ENCODE data around the gene IWS1. TPM values are rescaled to one million over a fixed set of nuclear protein-coding genes. Genes with fewer than 3 reads are reported as not detected.
"Not testable (repeated sequence)": the region's sequence is repeated elsewhere in the genome, so short reads cannot be mapped to it uniquely, and the experiment has no call there.

The IWS1 gene
- total RNA-seq, 1 donor from 2014 or later: 53.0 TPM

- ATAC-seq (no peak), DNase-seq (ENCODE audit: missing footprints) (no peak)
- intact Hi-C loops (cut with DNase I): no loop called here
Measured at GRCh38 chr2:127535422-127535901, 9.2 kb upstream of the IWS1 start, which contains the start of gene MYO7B. TSS of gene MYO7B (plus strand) at chr2:127535683. CDS start at chr2:127559723, 24,040 bp downstream.

DNA sequence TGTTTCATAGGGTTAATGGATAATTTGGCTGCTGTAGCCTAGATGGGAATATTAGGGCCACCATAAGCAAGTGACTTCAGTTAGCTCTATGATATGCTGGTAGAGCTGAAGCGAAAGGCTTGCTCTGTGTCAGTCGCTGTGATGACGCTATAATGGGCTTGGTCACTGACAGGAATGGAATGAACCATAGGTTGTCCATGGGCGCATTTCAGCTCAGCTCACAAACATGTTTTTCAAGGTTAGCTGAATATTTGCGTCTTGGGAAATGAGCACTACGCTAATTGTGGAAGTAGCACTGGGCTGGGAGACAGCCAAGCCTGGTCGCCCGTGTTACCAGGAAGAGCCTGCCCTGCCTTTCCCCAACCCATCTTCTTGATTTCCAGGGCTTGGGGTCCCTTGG, 6.0 kb upstream of the IWS1 start:
- intact Hi-C loops (cut with DNase I): no loop called here
- ATAC-seq (no peak), DNase-seq (ENCODE audit: missing footprints) (no peak)

DNA sequence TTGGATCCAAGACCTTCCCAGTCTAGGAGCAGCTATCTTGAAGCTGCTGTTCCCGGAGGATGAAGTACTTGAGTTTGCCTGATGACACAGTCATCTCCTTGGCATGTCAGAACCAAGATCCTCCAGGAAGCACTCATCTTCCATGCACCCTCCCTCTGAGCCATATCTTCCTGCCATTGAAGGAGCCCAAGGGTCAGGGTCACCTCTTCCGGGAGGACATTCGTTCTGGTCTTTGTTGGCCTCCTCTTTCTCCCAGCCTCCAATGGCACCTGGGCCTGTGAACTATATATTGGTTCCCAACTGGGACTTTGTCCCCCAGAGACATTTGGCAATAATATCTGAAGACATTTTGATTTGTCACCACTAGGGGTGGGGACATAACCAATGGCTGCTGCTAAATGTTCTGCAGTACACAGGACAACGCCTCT, 4.9 kb upstream of the IWS1 start:
- no peak for DNase-seq (ENCODE audit: missing footprints)
- no peak for ATAC-seq
- intact Hi-C loops (cut with DNase I): no loop called here

DNA sequence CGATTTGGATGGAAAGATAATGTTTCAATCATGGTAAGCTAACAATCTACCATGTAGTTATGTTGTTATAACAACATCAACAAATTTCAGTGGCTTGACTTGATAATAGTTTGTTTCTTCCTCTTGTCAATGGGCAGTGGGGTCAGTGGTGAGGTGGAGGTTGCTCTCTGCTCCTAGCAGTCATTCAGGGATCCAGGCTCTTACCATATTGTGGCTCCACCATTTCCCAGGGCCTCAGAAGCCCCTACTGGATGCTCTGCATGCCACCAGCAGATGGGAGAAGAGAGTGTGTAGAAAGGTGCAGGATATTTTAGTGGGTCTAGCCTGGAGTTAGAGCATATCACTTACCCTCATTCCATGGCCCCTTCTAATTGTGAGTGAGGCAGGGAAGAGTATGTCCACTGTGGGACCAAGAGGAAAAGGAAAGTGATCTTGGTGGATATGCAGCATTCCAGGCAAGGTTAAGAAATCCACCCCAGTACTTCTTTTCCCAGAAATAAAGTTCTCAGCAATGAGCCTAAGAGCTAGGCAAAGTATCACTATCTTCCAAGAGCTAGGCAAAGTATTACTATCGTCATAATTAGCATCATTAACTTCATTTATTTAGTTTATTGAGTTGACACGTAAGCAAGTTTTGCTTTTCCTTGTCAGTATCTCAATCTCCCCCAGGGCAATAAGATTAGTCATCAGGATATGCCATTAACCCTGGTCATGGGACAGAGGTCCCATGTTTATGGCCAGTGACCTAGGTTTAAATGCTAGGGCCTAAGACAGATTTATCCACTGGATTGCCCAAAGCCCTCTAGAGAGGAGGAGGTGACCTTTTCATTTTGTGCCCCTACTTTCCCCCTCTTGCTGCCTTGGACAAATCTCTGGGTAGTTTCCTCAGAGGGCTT, 4.2 kb upstream of the IWS1 start:
- DNase-seq (ENCODE audit: missing footprints) (no peak), ATAC-seq (no peak)
- intact Hi-C loops (cut with DNase I): no loop called here

DNA sequence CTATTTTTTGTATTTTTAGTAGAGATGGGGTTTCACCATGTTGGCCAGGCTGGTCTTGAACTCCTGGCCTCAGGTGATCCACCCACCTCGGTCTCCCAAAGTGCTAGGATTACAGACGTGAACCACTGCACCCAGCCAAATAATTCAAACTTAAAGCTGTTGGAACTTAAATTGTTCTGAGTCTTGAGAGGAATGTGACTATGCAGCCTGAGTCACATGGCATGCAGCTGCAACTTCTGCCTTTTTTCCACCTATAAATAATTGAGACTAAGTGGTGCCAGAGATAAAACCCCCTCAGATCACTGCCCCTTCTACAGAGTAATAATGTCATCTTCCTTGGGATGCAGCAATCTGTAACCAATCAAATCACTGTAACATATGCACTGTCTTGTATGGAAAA, 3.1 kb upstream of the IWS1 start:
- intact Hi-C loops (cut with DNase I): loop anchor here (10.0 kb wide), 1 partner anchor 145 kb away; the partner anchor contains the start of gene LIMS2
- ATAC-seq; DNase-seq (ENCODE audit: missing footprints): not testable (repeated sequence)

- intact Hi-C loops (cut with DNase I): loop anchor here (10.0 kb wide), 1 partner anchor 146 kb away; the partner anchor contains the start of gene LIMS2
- ATAC-seq (no peak), DNase-seq (ENCODE audit: missing footprints) (no peak)
Measured at GRCh38 chr2:127528487-127528886, 2.2 kb upstream of the IWS1 start.

GRCh38 chr2:127527001-127527804, 914 bp upstream of the IWS1 start:
- ATAC-seq: peak; percentile 8
- no peak for DNase-seq (ENCODE audit: missing footprints)
- intact Hi-C loops (cut with DNase I): loop anchor here (10.0 kb wide), 1 partner anchor 148 kb away; the partner anchor contains the start of gene LIMS2

DNA sequence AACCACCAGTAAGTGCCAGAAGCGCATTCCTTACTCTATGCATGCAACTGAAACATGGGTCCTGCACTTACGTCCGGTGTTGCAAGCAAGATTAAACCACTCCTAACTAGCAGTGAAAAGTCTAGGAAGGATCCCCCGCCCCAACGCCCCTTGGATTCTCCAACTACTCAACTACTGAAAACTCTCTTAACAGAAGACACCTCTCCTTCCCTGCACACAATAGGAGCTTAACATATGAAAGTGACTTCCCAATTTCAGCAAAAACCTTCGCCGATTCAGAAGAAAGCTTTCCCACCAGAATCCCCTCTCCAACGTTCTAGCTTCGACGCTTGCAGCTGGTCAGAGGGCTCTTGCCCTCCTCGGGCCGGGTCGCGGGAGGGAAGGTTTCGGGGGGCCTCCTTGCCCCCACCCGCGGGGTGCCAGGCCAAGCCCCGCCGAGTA, 578 bp downstream of the IWS1 start:
- DNase-seq (ENCODE audit: missing footprints) (no peak), ATAC-seq (no peak)
- intact Hi-C loops (cut with DNase I): loop anchor here (10.0 kb wide), 1 partner anchor 149 kb away; the partner anchor contains the start of gene LIMS2

GRCh38 chr2:127524198-127524834, 2.0 kb downstream of the IWS1 start:
- not testable (repeated sequence) for ATAC-seq; DNase-seq (ENCODE audit: missing footprints)
- intact Hi-C loops (cut with DNase I): loop anchor here (10.0 kb wide), 1 partner anchor 150 kb away; the partner anchor contains the start of gene LIMS2

DNA sequence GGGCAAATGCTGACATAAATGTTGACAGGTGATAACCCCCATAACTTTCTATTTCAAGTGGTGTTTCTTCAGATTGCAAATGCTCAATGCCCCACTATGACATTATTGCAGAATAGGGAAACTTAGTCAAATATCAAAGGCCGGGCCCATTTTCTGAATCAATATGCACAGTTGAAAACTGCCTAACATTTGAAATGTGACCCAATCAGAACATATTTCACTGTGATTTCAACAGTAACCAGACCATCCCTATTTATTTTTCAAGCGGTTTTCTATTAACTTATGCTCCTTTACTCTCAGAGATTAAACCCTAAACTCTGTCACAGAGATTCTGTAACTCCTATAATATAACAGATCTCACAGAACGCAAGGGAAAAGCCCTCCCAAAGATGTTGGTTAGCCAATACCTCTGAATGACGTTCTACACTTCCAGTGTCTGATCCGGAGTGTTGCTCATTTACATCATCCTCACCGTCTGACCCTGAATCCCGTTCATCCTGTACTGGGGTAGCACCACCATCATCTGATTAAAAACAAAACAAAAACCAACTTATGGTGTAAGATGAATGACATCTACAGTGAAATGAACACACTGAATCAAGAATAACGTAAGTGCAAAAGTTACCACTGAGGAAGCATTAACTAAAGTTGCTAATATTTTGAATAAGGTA, 2.9 kb downstream of the IWS1 start:
- ATAC-seq (no peak), DNase-seq (ENCODE audit: missing footprints) (no peak)
- intact Hi-C loops (cut with DNase I): loop anchor here (10.0 kb wide), 1 partner anchor 151 kb away; the partner anchor contains the start of gene LIMS2

- intact Hi-C loops (cut with DNase I): loop anchor here (10.0 kb wide), 1 partner anchor 154 kb away; the partner anchor contains the start of gene LIMS2
- no peak for ATAC-seq
- no peak for DNase-seq (ENCODE audit: missing footprints)
Measured at GRCh38 chr2:127520424-127520823, 5.9 kb downstream of the IWS1 start.

DNA sequence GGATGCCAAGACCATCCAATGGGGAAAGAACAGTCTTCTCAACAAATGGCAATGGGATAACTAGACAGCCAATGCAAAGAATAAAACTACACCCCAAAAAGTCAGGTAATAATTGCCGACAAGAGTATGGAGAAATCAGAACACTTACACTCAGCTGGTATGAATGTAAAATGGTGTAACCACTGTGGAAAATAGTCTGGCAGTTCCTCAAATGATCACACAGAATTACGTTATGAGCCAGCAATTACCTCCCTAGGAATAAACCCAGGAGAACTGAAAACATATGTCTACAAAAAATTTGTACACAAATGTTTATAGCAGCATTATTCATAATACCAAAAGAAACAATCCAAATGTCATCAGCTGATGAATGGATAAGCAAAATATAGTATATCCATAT, 8.8 kb downstream of the IWS1 start:
- DNase-seq (ENCODE audit: missing footprints): no peak
- no peak for ATAC-seq
- intact Hi-C loops (cut with DNase I): no loop called here

GRCh38 chr2:127516041-127516762, 10.1 kb downstream of the IWS1 start:
- ATAC-seq (peak; percentile 80), DNase-seq (ENCODE audit: missing footprints) (peak; percentile 86)
- intact Hi-C loops (cut with DNase I): no loop called here

DNA sequence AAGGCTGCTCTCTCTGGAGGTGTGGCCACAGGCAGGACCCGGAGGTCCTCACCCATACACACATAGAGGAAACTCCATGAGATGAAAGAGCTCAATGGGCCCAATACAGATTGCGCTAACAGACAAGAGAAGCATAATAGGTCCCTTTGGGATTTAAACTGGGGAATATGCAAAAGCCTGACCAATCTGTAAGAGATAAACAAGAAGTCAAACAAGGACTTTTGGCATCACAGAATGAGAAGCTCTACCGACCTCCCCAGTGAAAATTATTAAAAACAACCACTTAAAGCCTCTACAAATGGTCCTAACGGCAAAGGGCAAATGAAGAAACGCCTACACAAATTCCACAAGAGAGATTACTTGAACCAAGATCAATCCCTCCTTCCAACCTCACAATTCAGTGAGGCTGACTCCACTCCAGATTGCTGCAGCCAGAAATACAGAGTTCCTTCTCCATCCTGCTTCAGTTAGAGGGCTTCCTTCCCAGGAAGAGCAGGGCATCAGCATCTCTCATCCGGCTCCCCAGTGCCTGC, 10.8 kb downstream of the IWS1 start:
- intact Hi-C loops (cut with DNase I): no loop called here
- ATAC-seq: peak; percentile 37
- DNase-seq (ENCODE audit: missing footprints): no peak

- DNase-seq (ENCODE audit: missing footprints) (peak; percentile 68), ATAC-seq (peak; percentile 76)
- intact Hi-C loops (cut with DNase I): no loop called here
Measured at GRCh38 chr2:127514485-127514884, 11.8 kb downstream of the IWS1 start.

DNA sequence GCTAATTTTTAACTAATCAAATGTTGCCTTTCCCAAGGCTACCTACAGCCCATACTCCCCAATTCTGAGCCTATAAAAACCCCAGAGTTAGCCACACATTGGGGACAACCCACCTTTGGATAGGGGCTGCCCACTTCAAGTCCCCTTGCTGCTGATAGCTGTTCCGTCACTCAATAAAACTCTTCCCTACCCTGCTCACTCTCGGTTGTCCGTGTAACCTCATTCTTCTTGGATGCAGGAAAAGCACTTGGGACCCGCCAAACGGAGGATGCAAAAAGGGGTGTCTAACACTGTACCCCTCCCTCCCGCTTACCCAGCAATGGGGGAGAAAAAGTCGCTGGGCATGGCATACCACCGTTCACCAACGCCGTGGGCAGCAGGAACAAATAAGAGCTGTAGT, 12.2 kb downstream of the IWS1 start:
- ATAC-seq (no peak), DNase-seq (ENCODE audit: missing footprints) (no peak)
- intact Hi-C loops (cut with DNase I): no loop called here

DNA sequence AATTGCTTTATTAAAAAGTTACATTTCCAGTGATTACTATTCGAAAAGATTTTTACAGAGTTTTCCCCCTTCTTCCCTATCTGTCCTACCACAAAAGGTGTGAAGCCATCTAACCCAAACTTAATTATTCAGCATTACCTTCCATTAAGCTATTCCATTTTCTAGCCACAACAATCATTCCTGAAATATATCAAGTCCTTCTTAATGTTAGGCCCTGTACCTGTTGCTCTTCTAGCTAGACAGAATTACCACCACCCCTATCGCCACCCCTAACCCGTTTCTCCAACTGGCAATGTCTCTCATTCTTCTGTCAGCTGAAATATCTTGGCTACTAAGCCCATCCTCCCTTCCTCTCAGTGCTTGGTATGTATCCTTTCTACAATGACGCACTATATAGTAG, 13.9 kb downstream of the IWS1 start:
- intact Hi-C loops (cut with DNase I): no loop called here

More for the DNA sequence above, 13.9 kb downstream of the IWS1 start:
- DNase-seq (ENCODE audit: missing footprints) (no peak), ATAC-seq (no peak)
